Hindlimb muscle (tissue), 1 donor: ENCODE data around the gene SIL1. TPM values are rescaled to one million over a fixed set of nuclear protein-coding genes. Genes with fewer than 3 reads are reported as not detected.

Source experiments
- DNase-seq: peaks from one replicate; pipeline ENCODE4 v3.0.0-alpha.2; 2013
- polyA plus RNA-seq: library from polyadenylated mRNA; unstranded; fragments of 120-200 nt; gene quantifications from one replicate; pipeline ENCODE4 v1.2.1, GENCODE V29; 2013; ENCODE audit not compliant: insufficient read length

SIL1 gene
- polyA plus RNA-seq, 1 donor, result 27.9 TPM

DNA sequence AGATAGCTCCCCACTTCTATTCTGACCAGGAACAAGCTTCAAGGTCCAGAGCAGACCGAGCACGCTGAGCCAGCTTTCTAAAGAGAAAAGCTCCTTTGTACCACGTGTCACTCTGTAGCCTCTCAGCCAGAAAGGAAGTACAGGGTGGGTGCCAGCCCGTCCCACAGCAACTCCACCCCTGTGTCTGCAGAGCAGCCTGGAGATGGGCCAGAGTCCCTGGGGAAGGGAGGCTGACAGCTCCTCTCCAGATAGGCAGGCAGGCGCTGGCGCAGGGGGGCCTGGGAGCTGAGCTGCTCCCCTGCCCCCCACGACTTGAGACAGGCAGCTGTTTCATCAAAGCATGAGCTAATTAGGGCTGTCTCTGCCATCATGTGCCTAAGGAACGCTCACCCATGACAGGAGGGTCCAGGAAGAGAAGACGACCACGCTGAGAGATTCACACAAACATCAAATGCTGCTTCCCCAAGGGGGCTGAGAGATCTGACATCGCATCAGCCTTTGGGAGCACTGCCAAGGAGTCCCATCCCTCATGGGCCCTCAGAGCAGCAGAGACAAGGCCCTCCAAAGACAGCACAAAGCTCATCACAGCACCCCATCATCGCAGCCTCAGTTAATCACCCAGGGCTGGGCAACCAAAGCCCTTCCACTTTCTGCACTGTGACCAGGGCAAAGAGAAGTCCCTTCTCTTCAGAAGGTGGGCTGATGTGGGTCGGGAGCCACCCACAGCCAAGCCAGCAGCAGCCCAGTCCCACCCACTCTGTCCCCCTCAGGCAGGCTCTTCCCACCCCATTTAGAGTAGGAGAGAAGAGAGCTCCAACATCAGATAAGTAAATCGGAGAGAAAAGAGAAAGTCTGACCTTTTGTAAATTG, 244.5 kb downstream of the SIL1 start:
- DNase-seq, result no peak

DNA sequence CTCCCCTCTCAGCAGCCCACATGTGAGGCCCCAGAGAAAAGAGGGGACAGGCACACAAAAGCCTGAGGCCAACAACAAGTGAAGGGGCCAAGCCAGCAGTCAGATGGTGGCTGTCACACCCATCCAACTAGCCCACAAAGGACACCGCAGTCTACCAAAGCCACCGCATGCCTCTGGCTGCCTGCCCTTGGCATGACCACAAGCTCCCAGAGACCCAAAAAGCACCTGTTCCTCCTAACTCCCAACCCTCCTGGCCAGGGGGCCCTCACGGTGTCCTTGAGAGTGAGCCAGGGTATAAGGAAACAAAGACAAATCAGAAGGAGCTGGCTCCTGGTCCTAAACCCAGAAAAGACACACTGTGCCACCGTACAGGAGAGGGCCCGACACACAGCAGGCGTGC, 245.2 kb downstream of the SIL1 start:
- no peak for DNase-seq

DNA sequence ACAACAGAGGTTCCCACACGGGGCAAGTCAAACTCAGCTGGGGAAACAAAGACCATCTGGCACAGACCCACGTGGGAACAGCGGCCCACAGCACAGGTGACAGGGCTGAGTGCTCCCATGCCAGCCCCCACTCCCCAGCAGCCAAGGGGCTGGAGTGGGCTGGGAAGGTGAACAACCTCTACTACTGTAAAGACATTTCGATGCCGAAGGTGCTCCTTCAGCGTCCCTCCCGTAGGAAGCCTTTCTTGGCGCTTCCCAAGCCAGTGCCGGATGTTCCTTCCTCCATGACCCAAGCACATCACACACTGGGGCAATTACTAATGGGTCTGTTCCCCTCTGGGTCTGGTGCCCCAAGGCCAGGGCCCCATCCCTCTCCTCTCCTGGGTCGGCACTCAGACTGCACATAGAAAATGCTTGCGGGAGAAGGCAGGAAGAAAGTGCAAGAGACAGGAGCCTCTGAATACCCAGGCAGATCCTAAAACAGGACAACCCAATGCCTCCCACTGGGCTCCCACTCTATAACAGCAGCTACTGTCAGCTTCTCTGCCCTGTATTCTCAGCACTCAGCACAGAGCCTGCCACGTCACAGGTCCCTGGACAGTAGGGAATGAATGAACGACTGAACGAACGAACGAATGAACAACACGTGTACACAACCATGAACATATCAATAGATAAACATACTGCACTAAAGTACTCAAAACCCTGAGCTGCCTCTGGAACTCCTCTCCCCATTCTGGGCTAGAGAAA, 246.0 kb downstream of the SIL1 start:
- DNase-seq, result no peak

- no peak for DNase-seq
Observed at GRCh38 chr5:138951091-138951985, 246.8 kb downstream of the SIL1 start.

GRCh38 chr5:138950421-138951031, 247.6 kb downstream of the SIL1 start:
- DNase-seq, result no peak

- no peak for DNase-seq
Observed at GRCh38 chr5:138949988-138950387, 248.2 kb downstream of the SIL1 start.

GRCh38 chr5:138949223-138949574, 249.0 kb downstream of the SIL1 start:
- DNase-seq, result no peak

DNA sequence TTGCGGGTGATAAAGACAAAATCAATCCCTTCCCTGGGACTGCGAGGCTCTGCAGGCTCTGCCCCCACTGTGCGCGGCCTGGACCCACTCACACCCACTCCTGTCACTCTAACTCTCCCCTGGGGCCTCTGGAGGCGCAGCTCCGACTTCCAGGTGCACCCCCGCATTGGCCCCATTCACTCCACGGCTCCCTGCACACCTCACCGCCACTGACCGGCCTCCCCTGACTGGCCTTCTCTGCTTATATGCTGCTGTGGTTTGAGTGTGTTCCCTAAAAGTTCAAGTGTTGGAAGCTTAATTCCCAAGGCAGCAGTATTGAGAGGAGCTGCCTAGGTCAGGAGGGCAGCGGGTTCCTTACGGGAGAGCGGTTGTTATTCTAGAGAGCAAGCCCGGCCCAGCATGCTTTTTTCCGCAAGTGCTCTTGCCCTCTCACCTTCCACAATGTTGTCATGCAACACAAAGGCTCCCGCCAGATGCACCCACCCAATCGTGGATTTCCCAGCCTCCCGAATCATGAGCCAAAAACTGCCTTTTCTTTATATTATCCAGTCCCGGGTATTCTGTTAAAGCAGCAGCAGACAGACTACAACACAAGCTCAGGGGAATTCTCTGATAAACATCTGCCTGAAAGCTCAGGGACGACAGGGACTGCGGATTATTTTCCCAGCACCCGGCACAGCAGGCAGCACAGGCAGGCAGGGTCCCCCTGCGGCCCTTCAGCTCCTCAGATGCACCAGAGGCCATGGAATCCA, 249.5 kb downstream of the SIL1 start:
- no peak for DNase-seq

DNA sequence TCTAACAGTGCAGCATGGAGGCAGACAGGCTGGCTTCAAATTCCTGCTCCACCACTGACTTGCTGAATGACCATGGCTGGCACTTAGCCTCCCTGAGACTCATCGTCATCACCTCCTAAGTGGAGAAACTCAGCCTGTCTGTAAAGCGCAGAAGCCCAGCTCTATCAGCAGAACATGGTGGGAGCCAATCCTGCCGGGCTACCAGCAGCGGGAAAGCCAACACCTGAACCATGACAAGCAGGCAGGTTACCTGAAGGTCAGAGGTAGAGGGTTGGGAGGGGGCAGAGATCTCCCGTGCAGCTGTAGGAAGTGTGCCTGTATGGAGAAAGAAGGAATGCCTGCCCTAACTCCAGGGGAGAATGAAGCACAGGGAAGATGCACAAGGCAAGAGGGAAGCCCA, 250.4 kb downstream of the SIL1 start:
- DNase-seq, result no peak

DNA sequence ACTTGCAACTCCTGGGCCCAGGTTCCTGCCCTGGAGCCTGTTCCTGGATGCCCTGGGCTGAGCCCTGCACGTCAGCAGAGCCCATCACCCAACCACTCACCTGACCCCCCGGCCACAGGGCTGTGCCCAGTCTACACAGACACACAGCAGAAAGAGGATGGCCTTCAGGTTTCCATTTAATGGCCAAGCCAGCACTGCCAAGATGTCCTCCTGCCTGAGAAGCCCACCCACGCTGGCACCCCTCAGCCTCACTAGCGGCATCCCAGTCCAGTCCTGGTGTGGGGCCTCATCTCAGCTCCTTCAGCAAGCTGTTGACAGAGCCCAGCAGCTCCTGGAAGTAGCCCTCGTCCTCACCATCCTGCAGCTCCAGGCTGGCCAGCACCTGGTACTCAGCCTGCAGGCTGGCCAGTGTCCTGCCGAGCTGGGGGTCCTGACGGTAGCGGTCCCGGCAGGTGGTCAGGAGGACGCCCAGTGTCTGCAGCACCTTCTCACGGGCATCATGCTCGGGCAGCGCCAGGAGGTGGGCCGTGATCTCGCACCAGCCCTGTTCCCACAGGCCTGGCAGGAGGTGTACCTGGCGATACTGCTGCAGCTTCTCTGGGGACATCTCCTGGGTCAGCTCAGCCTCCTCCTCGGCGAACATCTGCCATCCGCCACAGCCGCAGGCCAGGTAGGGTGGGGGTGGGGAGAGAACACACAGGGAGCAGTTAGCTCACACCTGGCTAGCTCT, 251.2 kb downstream of the SIL1 start:
- DNase-seq, result no peak

DNA sequence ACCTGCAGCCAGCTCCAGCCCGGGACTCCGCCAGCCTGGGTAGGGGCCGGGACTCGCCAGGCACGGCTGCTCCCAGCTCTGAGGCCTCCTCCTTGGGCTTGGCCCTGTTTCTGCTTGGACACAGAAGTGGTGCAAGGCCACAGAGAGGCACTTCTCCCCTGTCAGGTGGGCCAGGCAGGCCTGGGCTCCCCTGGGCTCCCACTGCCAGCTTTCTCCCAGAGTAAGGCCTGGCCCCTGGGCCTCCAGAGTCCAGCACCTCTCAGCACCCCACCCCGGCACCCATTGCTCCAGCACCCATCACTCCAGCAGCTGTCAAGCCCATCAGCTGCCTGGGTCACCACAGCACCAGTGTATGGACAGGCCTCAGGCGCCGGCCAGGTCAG, 251.9 kb downstream of the SIL1 start:
- DNase-seq, result no peak

DNA sequence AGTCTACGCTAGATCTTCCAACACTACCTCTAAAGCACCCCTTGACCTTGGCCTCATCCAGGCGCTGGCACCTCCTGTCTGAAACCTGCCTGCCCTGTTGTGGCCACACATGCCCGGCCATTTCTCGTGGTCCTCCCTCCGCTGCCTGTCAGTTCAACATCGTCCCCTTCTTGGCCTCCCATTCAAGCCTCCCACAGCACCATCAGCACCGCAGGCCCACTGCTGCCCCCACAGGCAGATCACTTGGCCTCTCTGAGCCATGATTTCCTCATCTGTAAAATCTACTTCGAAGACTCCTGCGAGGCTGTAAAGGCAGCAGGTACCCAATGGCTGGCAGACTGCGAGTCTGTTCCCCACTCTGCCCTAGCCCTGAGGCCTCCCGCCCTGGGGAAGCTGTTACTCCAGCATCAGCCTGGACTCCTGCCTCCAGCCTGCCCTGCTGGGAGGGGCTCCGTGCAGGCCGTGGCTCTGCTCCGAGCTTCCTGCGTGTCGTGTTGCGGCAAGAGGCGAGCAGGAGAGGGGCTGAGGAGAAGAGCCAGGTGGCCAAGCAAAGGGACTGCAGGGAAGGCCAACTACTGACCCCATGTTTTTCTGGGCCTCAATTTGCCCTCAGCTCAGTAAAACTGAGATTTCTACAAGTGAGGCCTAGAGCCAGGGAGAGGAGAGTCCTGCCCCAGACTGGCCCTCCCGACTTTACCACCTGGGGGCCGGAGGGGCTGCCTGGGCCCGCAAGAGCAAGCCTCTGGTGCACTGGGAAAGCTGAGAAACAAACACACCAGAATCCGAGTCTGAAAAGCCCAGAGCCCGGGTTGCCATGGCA, 252.5 kb downstream of the SIL1 start:
- no peak for DNase-seq

- no peak for DNase-seq
Observed at GRCh38 chr5:138944527-138945322, 253.4 kb downstream of the SIL1 start.

DNA sequence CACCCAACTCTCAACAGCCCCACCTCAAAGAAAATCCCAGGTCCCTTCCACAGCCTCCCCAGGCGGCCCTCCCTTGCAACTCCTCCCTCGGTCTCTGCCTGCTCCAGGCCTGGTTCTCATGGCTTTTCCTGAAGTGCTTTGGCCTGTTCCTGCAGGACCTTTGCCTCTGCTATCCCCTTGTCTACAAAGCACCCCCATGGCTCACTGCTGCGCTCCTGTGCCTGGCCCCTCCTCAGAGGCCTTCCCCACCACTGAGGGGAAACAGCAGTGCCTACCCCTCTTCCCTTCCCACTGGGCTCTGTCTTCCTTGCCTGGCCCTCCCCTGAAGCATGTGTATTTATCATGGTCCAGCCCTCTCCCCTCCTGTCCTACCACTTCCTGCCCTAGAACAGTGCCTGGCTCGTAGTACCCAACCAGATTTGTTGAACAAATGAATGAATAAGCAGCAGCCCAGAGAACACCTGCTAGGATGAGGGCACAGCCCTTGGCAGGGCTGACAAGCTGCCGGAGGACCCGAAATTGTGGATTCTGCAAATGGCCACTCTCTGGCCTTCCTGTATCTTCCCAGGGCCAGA, 254.5 kb downstream of the SIL1 start:
- no peak for DNase-seq

GRCh38 chr5:138942861-138943260, 255.3 kb downstream of the SIL1 start:
- no peak for DNase-seq

DNA sequence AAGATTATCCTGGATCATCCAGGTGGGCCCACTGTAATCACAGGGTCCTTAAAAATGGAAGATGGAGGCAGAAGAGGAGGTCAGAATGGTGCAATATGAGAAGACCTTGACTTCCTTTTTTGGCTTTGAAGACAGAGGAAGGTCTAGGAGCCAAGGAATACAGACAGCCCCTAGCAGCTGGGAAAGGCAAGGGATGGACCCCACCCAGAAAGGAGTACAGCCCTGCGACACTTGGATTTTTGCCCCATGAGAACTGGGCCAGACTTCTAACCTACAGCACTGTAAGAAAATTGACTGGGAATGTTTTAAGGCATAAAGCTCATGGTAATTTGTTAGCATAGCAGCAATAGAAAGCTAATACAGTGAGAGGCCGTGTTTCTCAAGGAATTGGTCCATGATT, 256.1 kb downstream of the SIL1 start:
- no peak for DNase-seq

DNA sequence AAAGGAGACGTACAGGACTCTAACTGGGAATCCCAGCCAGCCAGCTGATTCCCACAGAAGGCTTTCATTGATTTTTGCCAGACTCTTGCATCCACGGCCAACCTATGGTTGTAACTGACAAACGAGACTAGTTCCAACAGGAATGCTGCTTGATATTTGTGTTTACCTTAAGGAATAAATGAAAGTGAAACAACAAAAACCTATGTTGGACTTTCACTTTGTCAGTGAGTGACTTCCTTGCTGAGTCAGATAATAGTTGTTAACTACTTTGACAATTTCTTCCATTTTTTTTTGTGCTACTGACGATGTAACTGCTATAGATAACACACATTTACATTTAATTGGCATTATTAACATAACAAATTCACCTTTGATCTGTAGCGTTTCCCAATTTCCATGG, 259.6 kb downstream of the SIL1 start:
- DNase-seq, result no peak

- no peak for DNase-seq
Observed at GRCh38 chr5:138937392-138938387, 260.5 kb downstream of the SIL1 start.
